KOPT-K1 (cell line): ENCODE data around the gene IRAK1.

ENCODE experiments used
- H3K27ac ChIP-seq: fragments of 200-600 bp; sonication (generic); 2 replicates; pipeline ENCODE4 v1.5.1; 2016; ENCODE audit warnings: antibody characterized with exemption, mild to moderate bottlenecking, low read depth, low read length; ENCODE audit not compliant: poor library complexity, severe bottlenecking
- H3K36me3 ChIP-seq: fragments of 200-600 bp; sonication (generic); 2 replicates; pipeline ENCODE4 v1.5.1; 2017; ENCODE audit warnings: antibody characterized with exemption, mild to moderate bottlenecking, low read length, moderate library complexity; ENCODE audit not compliant: insufficient read depth
- H3K9me3 ChIP-seq: fragments of 200-600 bp; sonication (generic); 2 replicates; pipeline ENCODE4 v1.5.1; 2017; ENCODE audit warnings: antibody characterized with exemption, low read length, mild to moderate bottlenecking; ENCODE audit not compliant: insufficient read depth, poor library complexity, severe bottlenecking

The IRAK1 gene

DNA sequence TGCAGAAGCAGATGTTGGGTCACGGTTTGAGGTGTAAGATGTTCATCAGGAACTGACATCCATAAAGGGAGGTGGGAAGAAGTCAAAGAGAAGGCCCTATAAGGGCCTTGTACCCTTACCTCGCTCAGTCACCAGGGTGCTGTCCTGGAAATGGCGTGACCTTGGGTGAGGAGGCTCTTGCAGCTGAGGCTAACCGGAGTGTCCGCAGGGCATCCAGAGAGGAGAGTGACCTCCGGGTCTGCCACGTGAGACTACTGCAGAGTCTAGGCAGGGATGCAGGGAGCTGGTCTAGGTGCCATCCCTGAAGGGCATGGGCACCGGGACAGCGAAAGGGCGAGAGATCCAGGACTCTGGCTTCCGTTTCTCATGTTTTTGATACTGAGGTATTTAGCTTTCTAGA, 28.7 kb upstream of the IRAK1 start:
- peaks cover 80% of the 10 kb centered on the region for H3K36me3 ChIP-seq
- no peak overlapping the region for H3K27ac ChIP-seq
- H3K9me3 ChIP-seq = no peaks in the 10 kb centered on the region

GRCh38 chrX:154046940-154047610, 27.4 kb upstream of the IRAK1 start:
- Histone ChIP-seq H3K36me3 (peaks cover 84% of the 10 kb centered on the region), H3K9me3 (no peaks in the 10 kb centered on the region), H3K27ac (no peak overlapping the region)

GRCh38 chrX:154046031-154046781, 26.5 kb upstream of the IRAK1 start:
- Histone ChIP-seq H3K9me3 (no peaks in the 10 kb centered on the region), H3K36me3 (peaks cover 82% of the 10 kb centered on the region), H3K27ac (no peak overlapping the region)

DNA sequence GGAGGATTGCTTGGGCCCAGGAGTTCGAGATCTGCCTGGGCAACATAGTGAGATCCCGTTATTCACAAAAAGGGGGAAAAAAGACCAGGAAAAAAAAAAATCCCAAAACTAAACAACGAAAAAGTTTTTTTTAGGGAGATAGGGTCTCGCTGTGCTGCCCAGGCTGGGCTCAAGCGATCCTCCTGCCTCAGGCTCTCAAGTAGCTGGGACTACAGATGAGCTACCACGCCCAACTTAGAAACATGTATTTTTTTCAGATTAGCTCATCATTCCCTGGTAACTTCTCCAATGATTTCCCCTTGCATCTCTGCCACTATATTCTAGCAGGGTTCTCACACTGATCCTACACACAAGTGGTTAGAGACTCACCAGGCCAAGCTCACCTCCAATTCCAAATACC, 24.4 kb upstream of the IRAK1 start:
- no peak overlapping the region for H3K27ac ChIP-seq
- peaks cover 73% of the 10 kb centered on the region for H3K36me3 ChIP-seq
- H3K9me3 ChIP-seq = no peaks in the 10 kb centered on the region

DNA sequence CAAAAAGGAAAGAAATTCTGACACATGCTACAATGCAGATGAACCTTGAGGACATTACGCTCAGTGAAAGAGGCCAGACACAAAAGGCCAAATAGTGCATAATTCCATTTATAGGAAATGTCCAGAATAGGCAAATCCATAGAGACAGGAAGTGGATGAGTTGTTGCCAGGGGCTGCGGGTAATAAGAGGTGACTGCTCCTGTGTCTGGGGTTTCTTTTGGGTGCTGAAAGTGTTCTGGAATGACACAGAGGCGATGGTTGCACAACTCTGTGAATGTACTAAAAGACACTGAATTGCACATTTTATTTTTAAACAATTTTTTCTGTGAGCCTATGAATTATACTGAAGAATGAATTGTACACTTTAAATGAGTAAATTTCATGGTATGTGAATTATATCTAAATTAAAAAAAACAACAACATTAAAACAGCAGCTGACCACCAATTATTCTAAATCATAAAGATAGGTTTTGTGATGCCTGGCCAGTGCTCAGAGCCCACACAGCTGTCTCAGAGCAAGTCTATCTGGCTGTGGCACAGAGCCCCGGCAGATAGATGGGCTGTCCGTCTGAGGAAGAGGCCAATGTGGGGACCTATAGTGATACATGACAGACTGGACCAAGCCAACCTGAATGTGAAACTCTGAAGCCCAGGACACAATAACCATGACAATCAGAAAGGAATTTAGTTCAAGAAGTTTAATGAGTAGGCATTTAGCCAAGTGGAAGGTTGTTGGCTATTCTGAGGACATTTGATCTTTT, 23.5 kb upstream of the IRAK1 start:
- peaks cover 70% of the 10 kb centered on the region for H3K36me3 ChIP-seq
- no peaks in the 10 kb centered on the region for H3K9me3 ChIP-seq
- H3K27ac ChIP-seq = no peak overlapping the region

DNA sequence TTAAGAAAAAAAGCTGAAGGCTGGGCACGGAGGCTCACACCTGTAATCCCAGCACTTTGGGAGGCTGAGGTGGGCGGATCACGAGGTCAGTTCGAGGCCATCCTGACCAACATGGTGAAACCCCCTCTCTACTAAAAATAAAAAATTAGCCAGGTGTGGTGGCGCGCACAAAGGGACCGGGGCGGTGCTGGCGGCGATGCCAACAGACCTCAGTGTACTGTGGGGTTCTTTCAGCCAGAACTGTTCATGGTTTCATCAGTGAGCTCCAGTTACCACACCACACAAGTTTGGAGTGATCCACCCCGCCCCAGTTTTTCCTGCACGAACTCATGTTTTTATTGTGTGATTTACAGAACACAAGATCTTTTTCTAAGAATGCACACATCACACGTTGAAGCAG, 21.2 kb upstream of the IRAK1 start:
- Histone ChIP-seq H3K9me3 (no peaks in the 10 kb centered on the region), H3K27ac (no peak overlapping the region), H3K36me3 (peaks cover 52% of the 10 kb centered on the region)

- peaks cover 49% of the 10 kb centered on the region for H3K36me3 ChIP-seq
- peak overlapping the region; percentile 32 for H3K27ac ChIP-seq
- no peaks in the 10 kb centered on the region for H3K9me3 ChIP-seq
These were observed 20.6 kb upstream of the IRAK1 start for GRCh38 chrX:154040307-154040756.

DNA sequence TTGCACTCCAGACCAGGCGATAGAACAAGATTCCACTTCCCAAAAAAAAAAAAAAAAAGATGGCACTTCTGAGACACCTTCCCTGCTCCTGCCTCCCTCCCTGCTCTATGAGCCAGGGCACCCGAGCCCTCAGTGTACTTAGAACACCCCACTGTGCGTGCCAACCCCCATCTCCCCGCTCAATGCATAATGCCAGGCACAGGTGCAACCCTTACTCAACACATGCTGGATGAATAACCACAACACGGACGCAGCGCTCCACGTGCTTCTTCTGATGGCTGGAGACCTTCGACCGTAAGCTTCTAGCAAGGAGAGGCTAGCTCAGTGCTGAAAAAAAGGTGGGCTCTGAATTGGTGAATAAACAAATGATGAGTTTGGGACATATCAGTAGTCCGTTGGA, 19.9 kb upstream of the IRAK1 start:
- no peaks in the 10 kb centered on the region for H3K9me3 ChIP-seq
- peak overlapping the region; percentile 32 for H3K27ac ChIP-seq
- peaks cover 49% of the 10 kb centered on the region for H3K36me3 ChIP-seq

GRCh38 chrX:154038656-154039055, 19.0 kb upstream of the IRAK1 start:
- Histone ChIP-seq H3K36me3 (peaks cover 46% of the 10 kb centered on the region), H3K9me3 (no peaks in the 10 kb centered on the region), H3K27ac (no peak overlapping the region)

- H3K9me3 ChIP-seq = no peaks in the 10 kb centered on the region
These were observed 18.1 kb upstream of the IRAK1 start for GRCh38 chrX:154037754-154038153.

GRCh38 chrX:154036513-154036912, 16.8 kb upstream of the IRAK1 start:
- H3K9me3 ChIP-seq = no peaks in the 10 kb centered on the region
- peaks cover 50% of the 10 kb centered on the region for H3K36me3 ChIP-seq
- H3K27ac ChIP-seq = peak overlapping the region; percentile 61

More at GRCh38 chrX:154037754-154038153, 18.1 kb upstream of the IRAK1 start:
- Histone ChIP-seq H3K27ac (no peak overlapping the region), H3K36me3 (peaks cover 46% of the 10 kb centered on the region)

DNA sequence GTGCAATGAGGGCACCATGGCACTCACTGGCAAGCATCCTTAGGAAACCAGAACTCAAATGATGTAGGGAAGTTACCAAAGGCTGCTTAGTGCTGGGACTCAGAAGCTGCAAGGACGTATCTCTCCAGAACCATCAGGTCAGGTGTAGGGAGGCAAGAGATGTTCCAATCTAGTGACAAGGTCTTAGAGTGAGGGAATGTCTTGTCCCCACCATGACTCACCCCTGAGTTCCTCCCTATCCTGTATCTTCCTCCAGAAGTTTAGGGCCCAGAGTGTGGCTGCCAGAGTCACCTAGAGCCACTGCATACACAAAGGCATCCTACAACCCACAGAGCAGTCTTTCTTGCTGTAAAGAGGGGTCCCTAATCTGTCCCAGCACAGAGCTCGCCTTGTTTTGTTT, 14.1 kb upstream of the IRAK1 start:
- Histone ChIP-seq H3K9me3 (no peaks in the 10 kb centered on the region), H3K27ac (no peak overlapping the region), H3K36me3 (peaks cover 64% of the 10 kb centered on the region)

GRCh38 chrX:154032653-154033052, 13.0 kb upstream of the IRAK1 start:
- H3K36me3 ChIP-seq = peaks cover 73% of the 10 kb centered on the region

DNA sequence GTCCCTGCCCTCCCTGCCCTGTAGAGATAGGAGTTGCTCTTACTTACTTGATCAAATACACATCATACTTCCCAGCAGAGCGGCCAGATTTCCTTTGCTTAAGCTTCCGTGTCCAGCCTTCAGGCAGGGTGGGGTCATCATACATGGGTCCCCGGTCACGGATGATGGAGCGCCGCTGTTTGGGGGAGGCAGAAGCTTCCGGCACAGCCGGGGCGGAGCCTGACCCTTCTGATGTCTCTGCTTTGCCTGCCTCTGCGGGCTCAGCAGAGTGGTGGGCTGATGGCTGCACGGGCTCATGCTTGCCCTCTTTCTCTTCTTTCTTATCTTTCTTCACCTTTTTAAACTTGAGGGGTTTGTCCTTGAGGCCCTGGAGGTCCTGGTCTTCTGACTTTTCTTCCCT, 12.5 kb upstream of the IRAK1 start:
- H3K27ac ChIP-seq = no peak overlapping the region

More at GRCh38 chrX:154032653-154033052, 13.0 kb upstream of the IRAK1 start:
- Histone ChIP-seq H3K27ac (no peak overlapping the region), H3K9me3 (no peaks in the 10 kb centered on the region)

DNA sequence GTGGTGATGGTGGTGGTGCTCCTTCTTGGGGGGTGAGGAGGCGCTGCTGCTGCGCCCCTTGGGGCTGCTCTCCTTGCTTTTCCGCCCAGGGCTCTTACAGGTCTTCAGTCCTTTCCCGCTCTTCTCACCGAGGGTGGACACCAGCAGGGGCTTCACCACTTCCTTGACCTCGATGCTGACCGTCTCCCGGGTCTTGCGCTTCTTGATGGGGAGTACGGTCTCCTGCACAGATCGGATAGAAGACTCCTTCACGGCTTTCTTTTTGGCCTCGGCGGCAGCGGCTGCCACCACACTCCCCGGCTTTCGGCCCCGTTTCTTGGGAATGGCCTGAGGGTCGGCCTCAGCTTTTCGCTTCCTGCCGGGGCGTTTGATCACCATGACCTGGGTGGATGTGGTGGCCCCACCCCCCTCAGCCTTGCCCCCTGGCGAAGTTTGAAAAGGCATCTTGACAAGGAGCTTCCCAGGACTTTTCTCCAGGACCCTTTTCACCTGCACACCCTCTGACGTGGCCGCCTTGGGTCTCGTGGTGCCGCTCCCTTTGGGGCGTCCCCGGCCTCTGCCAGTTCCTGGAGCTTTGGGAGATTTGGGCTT, 11.1 kb upstream of the IRAK1 start:
- no peak overlapping the region for H3K27ac ChIP-seq
- no peaks in the 10 kb centered on the region for H3K9me3 ChIP-seq
- H3K36me3 ChIP-seq = peaks cover 91% of the 10 kb centered on the region

More for the DNA sequence above, 12.5 kb upstream of the IRAK1 start:
- H3K36me3 ChIP-seq = peaks cover 78% of the 10 kb centered on the region
- H3K9me3 ChIP-seq = no peaks in the 10 kb centered on the region
